GM19395 (cell line): ENCODE data around the gene METTL17.
"Not testable (repeated sequence)": the region's sequence is repeated elsewhere in the genome, so short reads cannot be mapped to it uniquely, and the experiment has no call there.

Source experiments
- ATAC-seq: cut with Tn5 transposase; IDR thresholded peaks from one replicate; pipeline ENCODE4 v1.9.1; 2021; ENCODE audit warnings: mild to moderate bottlenecking, moderate library complexity; ENCODE audit not compliant: unreplicated experiment

METTL17 gene

DNA sequence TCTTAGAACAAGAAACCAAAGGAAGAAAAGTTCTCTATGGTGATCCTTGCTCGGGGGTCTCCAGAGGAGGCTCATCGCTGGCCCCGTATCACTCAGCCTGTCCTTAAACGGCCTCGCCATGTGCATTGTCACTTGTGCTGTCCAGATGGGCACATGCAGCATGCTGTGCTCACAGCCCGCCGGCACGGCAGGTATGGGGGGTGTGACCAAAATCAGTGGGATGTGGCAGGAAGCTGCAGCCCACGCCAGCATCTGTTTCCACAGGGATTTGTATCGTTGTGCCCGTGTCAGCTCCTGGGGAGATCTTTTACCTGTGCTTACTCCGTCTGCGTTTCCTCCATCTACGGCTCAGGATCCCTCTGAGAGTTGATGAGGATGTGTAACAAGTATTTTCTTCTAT, 6.7 kb downstream of the METTL17 start:
- no peak for ATAC-seq

DNA sequence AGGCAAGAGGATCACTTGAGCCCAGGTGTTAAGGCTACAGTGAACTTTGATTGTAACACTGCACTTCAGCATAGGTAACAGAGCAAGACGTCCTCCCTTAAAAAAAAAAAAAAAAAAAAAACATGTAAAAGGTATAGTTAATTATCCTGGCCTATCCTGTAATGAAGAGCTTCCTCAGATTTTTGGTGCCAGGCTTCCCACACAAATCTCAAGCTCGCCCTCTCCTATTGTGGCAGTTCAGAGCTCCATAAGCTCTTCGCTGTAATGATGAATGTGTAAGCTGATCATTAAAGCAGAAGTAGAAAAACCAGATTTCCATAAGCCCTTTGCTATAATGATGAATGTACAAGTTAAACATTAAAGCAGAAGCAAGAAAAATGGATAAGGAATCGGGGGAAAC, 7.3 kb downstream of the METTL17 start:
- no peak for ATAC-seq

DNA sequence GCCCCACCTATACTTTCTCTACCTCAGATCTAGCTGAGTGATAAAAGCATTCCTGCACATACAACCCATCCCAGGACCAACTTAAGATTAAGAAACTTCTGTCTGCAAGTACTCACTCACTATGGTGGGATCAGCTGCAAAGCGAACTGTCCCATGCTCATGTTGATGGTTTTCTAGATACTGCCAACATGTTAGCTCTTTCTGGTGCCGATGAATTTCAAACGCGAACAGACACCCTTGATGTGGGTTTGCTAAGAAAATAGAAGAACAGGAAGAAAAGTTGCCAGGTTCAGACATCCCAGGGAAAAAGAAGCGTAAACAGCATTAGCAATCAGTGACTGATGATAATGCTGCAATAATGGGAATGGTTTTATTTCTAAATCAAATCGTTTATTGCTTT, 7.8 kb downstream of the METTL17 start:
- ATAC-seq = no peak

DNA sequence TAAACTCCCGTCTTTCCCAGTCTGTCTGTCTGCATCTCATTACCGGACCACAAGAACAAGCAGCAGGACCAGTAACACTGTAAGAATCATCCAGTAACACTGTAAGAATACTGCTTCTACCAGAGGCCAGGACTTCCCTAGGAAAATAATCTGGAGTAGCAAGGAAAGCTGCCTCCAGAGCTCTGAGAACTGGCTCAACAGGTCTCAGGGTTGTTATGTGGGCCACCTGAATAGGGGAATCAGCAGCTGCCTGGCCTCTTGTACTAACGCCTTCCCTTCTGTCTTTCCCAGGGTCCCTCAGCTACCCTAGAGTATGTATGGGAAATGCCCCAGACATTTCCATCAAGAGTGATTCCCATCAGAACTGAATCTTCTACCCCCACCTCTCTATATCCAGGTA, 8.4 kb downstream of the METTL17 start:
- no peak for ATAC-seq

DNA sequence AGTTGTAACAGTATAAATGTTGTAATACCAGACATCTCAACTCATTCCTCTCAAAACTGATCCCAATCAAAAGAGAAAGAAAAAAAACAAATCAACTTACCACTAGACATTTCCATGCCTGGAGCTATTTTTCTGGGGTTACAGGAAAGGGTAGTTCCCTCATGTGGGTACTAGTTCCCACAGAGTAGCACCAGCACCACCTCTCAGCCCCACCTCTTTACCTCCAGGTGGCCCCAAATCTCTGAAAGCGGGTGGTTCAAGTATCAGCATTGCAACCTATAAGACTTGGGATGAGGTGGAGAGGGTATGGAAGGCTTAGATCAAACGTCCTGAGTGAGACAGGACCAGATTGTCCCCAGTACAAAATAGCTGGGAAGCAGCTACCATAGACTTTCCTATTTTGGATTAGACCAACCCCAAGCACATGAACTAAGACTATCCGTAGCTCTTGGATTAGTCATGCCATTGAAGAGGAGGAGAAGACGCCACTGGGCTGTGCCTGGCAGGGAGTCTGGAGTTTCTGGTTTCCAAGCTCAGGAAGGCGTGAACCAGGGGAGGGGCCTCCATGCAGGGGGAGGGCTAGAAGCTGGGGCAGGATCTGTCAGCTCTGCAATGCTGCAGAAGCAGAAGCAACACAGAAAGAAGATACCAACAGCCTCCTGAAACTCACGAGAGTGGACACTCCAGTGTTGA, 9.0 kb downstream of the METTL17 start, which contains the start of gene SLC39A2:
Gene SLC39A2 (plus strand): TSS at position 620 of the 693 bp plus-strand sequence. CDS start 154 bp downstream, outside the sequence.
- ATAC-seq = no peak

DNA sequence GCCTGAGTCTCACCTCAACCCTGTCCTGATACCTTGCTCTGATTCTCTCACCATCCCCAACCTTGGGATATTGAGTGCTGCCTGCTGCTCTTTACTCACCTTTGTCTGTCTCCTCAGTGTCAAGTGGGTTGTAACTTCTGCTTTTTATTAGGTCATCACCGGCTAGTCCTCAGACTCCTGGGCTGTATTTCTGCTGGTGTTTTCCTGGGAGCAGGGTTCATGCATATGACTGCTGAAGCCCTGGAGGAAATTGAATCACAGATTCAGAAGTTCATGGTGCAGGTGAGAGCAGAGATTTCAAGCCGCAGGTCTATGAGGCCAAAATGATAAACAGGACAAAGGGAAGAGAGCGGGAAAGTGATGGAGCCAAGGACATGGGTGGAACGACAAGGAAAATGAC, 9.8 kb downstream of the METTL17 start:
- ATAC-seq = no peak

DNA sequence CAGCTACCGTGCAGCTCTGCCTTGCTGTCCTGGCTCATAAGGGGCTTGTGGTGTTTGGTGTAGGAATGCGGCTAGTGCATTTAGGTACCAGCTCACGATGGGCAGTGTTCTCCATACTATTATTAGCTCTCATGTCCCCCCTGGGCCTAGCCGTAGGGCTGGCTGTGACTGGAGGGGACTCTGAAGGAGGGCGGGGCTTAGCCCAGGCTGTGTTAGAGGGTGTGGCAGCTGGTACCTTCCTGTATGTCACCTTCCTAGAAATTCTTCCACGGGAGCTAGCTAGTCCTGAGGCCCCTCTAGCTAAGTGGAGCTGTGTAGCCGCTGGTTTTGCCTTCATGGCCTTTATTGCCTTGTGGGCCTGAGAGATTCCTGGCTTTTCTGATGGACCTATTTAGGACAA, 11.4 kb downstream of the METTL17 start:
- no peak for ATAC-seq

DNA sequence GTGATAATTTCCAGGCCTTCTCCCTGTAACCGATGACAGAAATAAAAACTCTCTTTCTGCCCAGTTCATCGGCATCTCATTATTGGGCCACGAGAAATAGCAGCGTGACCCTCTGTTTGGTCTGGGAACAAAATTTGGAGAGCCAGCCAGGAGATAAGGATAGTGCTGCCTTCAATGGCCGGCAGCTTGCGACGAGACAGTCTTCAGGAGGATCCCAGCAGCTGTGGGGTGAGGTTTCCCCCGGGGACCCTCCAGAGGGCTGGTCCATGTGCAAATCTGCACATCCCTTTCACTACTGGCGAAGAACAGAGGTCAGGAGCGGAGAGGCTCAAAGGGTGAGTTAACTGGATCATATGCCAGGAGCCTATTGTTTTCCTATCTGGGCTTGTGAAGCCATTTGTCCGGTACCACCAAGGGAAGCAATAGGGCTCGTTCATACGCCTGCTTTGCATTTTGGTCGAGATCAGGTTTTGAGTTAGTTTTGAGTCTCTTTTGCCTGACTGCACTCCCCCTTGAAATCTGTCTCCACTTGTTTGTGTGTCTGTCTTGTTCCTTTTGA, 14.1 kb downstream of the METTL17 start:
- no peak for ATAC-seq

DNA sequence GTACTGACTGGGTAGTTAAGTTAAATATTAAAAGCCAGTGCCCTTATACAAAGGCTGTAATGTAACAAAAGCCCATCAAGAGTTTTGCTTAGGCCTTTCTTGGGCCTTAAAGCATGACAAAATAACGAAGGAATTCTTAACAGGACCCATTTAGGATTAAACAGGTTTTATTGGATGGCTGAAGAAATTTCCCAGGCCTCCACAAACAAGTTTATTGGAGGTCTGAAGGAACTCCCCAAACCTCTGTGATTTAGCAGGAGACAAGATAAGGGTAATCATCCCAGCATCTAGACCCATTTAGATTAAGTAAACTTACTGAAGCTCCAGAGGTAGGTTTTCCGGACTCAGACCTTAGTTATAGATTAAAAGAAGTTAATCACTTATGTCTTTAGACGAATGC, 19.9 kb downstream of the METTL17 start:
- ATAC-seq = not testable (repeated sequence)

DNA sequence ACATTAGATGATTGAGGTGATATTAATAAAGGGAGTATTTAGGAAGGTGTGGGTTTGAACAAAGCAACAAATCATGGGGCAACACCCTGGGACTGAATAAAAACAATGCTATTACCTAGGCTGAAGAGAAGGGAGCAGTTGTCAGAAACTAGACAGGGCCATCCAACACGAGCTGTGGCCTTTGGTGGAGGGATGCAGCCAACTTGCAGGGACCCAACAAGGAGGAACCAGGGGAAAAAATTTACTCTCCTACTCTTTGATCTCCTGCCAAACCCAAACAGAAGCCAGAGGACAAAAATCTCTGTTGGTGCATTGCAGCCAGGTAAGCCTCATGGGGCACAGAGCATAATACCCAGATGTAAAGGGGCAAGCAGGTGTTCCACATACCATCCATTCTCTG, 21.4 kb downstream of the METTL17 start:
- no peak for ATAC-seq

DNA sequence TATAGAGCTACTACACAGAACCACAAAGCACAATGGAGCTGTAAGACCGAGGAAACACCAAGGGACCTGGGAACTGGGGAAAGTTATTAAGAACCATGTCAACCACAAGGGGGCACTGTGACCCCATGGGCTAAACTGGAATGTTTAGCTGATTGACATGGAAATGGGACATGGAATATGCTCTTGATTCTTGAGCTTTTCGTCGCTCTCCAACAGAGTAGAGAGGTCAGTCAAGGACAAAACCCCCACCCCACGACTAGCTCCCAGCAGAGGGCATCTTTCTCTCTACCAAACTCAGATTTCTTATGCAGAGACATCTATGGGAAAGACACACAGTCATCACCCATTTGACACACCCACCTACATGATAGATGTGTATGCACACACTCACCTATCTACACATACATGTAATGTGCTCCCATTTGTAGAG, 25.0 kb downstream of the METTL17 start:
- ATAC-seq = peak; percentile 54

DNA sequence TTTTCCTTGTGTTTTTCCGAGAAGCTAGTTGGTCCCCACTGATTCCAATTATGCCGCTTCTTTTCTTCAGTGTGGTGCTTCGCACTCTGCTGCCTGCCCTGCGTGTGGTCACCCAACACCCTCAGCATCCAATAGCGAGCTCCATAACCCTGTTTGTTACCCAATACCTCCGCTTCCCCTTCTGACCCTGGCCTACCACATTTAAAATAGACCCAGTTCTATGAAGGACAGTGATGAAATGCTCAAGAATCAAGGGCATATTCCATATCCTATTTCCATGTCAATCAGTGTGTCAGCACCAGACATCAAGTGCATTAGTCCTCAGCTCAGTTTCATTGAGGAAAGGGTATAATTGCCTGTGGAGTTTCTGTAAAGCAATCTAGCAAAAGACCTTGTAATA, 25.5 kb downstream of the METTL17 start:
- no peak for ATAC-seq

DNA sequence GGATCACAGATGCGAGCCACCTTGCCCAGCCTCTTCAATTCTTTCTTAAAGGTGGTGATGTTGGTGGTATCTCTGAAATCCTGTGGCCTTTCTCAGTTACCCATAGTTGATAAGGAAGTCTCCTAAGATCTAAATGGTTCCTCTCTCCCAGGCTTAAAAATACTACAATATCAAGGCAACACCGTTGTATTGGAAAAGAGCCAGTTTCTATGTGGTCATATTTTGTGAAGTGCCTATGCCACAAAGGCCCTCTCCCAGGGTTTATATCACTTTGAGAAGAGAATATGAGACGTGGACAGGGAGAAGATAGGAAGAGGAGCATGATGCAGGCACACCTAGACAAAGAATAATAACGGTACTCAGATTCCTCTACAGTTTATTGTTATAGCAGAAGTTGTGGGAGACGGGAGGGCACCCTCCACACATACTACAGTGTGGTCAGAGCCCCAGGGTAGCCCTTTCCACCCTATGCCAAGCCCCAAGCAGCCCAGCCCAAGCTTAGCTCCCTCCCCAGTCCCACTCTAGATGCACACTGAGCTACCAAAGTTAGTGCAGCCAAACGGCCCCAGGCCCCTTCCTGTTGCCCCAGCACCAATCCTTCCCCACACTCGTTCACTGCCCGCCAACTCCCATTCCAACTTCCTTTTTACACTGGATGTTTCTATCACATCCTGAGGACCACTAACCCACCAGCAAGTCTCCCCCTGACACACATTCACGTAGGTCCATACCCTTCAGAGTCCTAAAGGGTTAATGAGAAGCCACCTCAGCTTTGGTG, 26.8 kb downstream of the METTL17 start:
- no peak for ATAC-seq

DNA sequence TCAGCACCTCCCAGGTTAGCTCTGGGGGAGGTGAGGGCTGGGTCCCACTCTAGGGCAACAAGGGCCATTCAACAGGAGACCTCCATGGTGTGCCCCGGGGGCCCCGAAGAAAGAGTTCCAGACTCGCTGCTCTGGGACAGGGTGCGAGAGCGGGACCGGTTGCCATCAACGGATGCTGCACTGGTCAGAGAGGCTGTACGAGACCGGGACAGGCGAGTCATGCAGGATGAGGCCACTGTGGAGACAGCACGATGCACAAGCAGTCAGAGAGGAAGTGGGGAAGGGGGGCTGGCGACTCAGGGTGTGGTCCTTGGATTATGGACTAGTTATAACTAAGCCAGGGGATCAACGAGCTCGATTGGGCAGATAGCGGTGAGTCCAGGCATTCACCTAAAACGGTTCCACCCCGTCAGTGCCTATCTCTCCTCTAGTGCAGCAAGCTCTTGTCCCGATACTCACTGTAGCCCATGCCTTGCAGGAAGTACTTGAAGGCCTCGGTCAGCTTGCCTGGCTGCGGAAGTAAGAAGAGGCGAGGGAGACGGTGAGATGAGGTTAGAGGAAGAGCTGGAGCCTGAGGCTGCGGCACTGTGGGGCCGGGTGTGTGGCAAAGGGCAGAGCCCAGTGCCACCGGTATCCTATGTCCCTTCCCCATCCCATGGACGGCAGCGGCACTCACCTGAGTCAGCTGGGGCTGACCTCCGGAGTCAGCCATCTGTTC, 27.9 kb downstream of the METTL17 start:
- ATAC-seq = no peak

DNA sequence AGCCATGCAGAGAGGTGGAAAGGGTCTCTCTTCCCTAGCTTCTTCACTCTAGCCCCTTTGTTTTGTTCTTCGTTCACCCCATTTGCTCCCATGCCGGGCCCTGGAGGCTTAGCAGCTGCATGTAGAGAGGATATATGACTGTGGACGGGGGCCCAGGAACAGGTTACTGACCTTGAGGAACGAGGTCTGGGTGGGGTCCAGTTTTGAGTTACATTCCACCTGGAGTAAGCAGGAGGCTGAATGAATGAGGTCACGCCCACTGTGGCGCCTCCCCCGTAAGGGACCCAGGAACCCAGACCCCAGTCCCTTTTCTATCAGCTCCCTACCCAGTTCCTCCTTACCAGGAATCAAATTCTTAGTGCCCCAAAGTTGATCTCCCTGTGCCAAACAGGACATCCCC, 28.5 kb downstream of the METTL17 start:
- ATAC-seq = no peak

DNA sequence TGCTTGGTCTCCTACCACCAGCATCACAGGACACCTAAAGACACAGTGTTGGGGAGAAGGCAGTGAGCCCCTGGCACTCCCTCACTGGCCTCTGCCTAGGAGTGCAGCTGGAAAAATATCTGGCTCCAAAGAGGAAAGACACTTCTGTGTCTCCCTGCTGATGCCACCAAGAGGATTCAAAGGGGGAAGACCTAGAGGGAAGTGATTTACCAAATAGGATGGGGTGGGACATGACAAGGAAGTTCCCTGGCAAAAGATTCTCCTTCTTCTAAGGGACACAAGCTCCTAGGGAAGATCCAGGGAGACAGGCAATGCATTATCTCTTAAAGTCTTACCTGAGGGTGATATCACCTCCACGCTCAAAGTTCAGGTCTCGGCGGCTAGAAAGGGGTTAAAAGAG, 29.0 kb downstream of the METTL17 start:
- ATAC-seq = no peak

DNA sequence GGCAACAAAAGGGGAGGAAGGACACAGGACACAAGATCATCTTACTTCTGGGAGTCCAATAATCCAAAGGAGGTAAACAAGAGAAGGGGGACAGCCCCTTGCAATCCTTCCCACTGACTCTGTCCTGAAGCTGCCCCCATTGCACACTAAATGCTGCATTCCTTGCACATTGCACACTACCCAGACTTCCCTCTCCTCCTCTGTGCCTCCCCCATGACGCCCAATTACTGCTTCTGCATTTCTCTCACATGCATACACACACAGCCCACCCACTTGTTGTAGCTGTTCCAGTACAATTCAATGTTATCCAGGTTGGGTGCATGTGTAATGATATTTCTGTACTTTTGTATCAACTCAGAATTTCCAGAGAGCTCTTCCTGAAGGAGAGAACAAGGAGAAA, 29.6 kb downstream of the METTL17 start:
- no peak for ATAC-seq

DNA sequence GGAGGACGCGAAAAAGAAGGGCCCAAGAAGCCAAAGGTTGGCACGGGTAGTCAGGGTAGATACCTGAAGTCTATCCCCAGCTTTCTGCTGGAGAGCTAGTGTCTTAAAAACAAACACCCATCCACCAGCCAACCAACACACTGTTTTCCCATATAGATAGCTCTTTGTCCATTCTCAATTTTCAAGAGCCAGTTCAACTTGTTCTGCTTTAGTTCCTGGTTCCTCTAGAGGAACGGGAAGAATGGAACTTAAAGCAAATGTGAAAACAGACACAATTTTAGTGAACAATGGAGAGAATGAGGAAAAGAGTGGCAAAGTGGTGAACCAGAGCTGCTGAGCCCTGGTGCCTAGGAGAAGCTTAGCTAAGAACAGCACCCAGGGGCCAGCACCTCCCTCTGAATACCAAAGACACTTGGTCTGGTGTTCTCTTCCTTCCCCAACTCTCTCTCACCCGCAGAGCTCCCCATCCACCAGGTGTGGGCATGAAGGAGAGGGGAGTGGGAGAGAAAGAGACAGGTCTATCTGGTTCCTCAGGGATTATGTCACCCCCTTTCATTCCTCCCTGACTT, 31.3 kb downstream of the METTL17 start:
- no peak for ATAC-seq

DNA sequence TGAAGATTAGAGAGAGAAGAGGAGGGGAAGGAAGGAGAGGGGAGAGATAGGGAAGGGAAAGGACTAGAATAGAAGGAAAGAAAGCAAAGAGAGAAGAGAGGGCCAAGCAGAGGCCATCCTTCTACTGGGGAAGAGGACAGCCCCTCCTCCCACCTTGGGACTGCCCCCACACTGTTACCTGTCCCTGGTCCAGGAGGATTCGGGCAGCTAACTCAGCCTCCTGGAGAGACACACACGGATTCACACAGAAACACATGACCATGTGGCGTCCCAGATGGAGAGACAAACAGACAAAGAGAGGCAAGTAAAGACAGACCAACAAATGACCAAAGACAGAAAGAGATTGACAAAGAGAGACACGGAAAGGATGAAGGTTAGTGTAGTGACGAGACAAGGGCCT, 32.9 kb downstream of the METTL17 start:
- ATAC-seq = no peak

DNA sequence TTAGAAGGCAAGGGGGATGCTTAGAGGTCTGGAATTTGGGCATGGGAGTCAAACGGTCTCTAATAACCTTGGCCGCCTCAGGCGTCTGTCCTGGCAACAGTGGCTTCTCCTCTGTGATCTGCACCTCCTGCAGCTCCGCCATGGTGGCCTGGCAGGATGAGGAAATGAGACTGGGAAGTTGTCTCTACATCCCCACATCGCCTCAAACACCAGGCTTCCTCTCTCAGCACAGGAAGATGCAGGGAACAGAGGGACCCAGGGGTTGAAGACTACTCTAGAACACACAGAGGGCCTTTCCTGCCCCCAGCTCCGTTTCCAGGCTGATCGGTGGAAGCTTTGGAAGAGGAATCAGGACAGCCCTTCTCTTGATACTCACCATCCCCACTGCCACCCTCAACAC, 33.4 kb downstream of the METTL17 start:
- no peak for ATAC-seq
